Stimulated activated CD8-positive, alpha-beta memory T cell treated with anti-CD3 and anti-CD28 coated beads, Interleukin-4, amount 100 ng/mL, for 24 hours (primary cell): ENCODE measurements around the gene KRT7.
A peak's percentile ranks its signal among the peaks of the same experiment; 100 is the strongest.
"Not testable (repeated sequence)": the region's sequence is repeated elsewhere in the genome, so short reads cannot be mapped to it uniquely, and the experiment has no call there.

Experiments used
- DNase-seq: peaks from one replicate; pipeline ENCODE4 v3.0.0-alpha.2; 2020; ENCODE audit warnings: low read depth

KRT7 gene

GRCh38 chr12:52243856-52244614, 11.0 kb downstream of the KRT7 start:
- peak; percentile 45 for DNase-seq

DNA sequence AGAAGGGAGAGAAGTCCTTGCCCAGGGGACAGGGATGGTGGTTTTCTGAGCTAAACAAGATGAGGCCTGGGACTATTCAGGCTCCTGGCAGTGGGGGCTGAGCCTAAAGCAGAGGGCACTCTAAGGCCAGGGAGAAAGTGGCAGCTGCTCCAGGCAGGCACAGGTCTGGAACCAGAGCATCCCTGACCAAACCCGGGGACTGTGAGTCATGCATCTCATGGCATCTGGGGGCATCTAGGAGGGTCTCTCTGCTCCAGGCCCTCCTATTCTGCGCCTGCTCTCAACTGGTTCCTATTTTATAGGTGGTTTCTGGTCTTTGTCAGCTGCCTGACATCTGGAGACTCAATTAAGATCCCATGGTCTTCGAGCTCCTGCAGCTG, 11.6 kb downstream of the KRT7 start:
- no peak for DNase-seq

DNA sequence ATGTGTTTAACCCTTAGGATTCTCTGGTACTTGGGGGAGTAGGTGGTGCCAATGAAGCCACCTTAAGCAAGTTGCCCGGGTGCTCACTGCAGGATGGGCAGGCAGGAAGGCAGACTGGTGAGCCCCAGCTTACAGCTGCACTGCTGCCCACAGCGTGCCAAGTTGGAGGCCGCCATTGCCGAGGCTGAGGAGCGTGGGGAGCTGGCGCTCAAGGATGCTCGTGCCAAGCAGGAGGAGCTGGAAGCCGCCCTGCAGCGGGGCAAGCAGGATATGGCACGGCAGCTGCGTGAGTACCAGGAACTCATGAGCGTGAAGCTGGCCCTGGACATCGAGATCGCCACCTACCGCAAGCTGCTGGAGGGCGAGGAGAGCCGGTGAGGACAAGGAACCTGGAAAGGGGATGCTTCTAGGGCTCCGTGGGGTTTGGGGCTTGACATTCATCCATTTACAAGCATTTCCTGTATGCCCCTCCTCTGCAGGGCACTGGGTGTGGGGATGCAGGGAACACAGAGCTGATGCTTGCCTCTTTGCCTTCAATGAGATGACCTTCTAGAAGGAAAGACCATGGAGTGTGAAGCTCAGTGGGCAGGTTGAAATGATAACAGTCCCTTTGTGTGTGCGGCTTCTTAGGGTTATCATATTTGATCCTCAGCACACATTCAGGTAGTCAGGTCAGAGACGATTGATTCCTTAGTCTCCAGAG, 12.4 kb downstream of the KRT7 start:
- DNase-seq, result no peak

GRCh38 chr12:52245962-52246569, 13.0 kb downstream of the KRT7 start:
- DNase-seq, result no peak

DNA sequence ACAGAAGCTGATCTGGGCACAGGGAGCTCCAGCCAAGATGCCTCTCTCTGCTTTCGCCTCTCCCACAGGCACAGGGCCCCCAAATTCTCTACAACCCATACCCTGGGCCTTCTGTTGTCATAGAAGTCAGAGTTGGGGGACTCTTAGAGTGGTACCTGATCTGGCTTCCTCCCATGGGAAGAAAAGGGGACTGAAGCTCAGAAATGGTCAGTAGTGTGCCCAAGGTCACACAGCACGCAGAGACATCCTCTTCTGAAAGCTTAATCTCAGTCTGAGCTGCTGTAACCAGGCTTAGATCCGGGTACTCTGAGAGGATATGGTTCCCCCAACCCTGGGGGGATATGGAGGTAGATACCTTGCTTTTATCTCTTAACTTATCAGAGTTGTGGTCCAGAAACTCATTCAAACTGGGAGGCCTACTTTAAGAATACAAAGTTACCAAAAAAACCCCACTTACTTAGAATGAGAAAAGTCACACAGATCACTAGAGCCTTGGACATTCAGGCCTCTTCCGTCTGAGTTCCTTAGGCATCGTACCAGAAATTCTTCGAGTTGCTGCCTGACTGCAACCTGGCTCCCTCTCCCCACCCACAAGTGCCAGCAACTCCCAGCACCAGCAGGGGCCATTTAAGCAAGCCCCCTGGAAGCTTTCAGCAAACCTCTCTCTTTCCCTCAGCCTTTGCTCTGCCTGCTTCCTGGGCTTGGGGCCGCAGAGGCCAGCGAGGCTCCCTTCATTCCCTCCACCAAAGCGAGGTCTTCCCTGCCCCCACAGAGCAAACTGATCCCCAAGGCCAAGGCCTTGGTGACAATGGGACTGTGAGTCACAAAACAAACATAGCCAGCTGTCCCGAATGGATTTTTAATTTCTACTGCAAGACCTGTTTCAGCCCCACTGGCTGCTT, 13.9 kb downstream of the KRT7 start:
- DNase-seq, result no peak

GRCh38 chr12:52247622-52248540, 14.8 kb downstream of the KRT7 start:
- DNase-seq, result no peak

GRCh38 chr12:52248541-52249461, 15.8 kb downstream of the KRT7 start:
- no peak for DNase-seq

GRCh38 chr12:52249511-52250047, 16.5 kb downstream of the KRT7 start:
- DNase-seq, result no peak

- no peak for DNase-seq
Observed at GRCh38 chr12:52250048-52250990, 17.3 kb downstream of the KRT7 start.

GRCh38 chr12:52251367-52252051, 18.5 kb downstream of the KRT7 start:
- no peak for DNase-seq

DNA sequence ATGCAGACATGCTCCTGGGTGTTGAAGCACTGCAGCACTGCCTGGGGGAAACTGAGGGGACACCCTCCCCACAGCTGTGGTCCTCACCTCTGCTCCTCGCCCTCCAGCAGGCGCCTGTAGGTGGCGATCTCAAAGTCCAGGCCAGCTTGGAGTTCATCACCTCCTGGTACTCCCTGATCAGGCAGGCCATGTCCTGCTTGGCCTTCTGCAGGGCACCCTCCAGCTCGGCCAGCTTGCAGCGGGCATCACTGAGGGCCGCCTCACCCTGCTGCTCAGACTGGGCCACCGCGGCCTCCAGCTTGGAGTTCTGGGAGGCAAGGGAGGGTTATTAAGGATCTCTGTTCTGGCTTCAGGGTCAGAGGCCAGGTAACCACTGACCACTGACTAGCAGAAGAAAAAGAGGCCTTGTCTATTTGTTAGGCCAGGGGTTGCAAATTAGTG, 19.2 kb downstream of the KRT7 start:
- DNase-seq, result not testable (repeated sequence)

DNA sequence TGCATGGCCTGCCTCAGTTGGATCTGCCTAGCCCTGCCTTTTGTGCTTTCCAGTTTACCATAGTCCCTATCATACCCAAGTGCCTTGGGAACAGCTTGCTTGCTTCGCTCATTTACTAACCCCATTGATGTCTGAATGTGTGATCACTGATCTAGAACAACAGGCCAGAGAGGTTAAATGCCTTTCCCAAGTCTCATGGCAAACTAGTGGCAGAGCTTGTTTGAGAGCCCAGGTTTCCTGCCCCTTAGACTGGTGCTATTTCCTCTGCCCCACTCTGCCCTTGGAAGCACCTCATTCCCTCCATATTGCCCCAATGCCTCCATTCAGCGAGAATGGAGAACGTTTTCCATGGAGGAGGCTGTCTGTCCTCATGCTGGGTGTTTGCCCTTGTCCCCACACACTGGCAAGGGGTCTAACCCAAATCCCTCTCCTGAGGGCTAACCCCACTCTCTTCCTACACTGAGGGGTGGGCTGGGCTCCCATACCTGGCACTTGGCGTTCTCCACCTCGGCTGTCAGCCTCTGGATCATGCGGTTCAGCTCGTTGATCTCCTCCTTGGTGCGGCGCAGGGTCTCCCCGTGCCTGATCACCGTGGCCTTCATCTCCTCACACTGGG, 19.8 kb downstream of the KRT7 start:
- DNase-seq, result no peak

GRCh38 chr12:52253391-52254179, 20.5 kb downstream of the KRT7 start:
- DNase-seq, result no peak

DNA sequence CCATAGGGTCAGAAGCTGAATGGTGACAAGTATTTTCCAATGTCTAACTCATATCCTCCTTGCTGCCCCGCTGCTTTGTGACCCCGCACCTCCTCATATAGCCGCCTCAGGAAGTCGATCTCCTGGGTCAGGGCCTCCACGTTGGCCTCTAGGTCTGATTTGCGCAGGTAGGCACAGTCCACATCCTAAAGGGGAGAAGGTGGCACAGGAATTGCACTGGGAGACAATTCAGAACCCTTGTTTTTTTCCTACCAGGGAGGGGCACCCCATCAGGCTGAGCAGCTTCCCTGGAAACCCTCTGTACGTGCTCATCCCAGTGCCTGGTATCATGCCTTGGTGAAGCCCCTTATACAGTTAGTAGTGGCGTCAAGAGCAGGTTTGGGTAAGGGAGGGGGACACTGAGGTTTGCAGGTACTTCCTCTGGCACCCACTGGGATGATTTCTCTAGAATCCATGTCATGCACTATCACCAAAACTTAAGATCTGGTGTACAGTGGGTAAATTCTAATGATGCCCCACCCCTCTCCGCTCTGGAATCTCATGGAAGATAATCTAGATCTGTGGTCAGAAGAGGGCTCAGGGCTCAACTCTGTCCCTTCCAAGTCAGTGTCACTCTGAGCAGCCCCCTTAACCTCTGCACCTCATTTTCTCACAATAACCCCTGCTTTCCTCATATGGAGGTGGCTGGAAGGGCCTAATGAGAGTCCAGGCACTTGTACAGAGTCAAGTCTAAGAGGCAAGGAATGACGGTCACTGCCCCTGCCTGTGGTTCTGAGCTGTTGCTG, 21.3 kb downstream of the KRT7 start:
- DNase-seq, result no peak

GRCh38 chr12:52254965-52255751, 22.1 kb downstream of the KRT7 start:
- no peak for DNase-seq
